ENCODE data around the gene GPC3.

DNA sequence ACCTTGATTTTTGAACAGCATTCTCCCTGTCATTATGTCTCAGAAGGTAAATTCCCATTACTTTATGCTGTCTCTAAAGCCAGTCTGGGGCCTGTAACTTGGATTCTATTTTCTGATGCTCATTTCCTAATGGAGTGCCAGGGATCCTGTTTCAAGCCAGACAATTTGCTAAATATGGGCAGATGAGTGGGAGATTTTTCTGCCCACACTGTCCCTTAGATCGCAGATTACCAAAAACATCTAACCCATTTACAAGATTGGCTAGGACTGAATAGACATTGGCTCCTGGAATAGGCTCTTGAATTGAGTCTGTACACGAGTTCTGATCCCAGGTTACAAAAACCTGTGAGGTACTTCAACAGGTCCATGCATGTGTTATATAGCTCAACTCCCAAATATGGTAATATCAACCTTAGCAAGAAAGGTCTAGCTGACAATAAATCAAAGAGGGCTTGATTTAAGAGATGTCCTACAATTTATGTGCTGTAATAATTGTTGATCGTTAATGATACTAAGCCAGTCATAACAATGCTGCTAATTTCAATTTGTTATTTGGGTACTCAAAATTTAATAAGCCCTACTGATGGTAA is 5.7 kb downstream of the GPC3 start:
- TF ChIP-seq, protein P1, sequence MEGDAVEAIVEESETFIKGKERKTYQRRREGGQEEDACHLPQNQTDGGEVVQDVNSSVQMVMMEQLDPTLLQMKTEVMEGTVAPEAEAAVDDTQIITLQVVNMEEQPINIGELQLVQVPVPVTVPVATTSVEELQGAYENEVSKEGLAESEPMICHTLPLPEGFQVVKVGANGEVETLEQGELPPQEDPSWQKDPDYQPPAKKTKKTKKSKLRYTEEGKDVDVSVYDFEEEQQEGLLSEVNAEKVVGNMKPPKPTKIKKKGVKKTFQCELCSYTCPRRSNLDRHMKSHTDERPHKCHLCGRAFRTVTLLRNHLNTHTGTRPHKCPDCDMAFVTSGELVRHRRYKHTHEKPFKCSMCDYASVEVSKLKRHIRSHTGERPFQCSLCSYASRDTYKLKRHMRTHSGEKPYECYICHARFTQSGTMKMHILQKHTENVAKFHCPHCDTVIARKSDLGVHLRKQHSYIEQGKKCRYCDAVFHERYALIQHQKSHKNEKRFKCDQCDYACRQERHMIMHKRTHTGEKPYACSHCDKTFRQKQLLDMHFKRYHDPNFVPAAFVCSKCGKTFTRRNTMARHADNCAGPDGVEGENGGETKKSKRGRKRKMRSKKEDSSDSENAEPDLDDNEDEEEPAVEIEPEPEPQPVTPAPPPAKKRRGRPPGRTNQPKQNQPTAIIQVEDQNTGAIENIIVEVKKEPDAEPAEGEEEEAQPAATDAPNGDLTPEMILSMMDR (IDR thresholded peaks at IDR 0.05): no peak
- no peak for TF ChIP-seq POLR2A (IDR thresholded peaks at IDR 0.05)

Data from right lobe of liver (tissue), 4 donors.